GM12875 (cell line): ENCODE measurements around the gene C15orf39.
"Not testable (repeated sequence)": the region's sequence is repeated elsewhere in the genome, so short reads cannot be mapped to it uniquely, and the experiment has no call there.

Source experiments
- H3K4me3 ChIP-seq: one replicate; pipeline ENCODE4 v1.5.1; 2011; ENCODE audit warnings: low read depth, low read length, control low read depth
- TF ChIP-seq, protein P1 (sequence below): IDR thresholded peaks from 2 replicates; pipeline ENCODE4 v1.5.1; 2011; ENCODE audit warnings: low read depth, mild to moderate bottlenecking, control low read depth, inconsistent platforms, low read length, moderate library complexity, borderline replicate concordance; ENCODE audit not compliant: insufficient read depth

C15orf39 gene

DNA sequence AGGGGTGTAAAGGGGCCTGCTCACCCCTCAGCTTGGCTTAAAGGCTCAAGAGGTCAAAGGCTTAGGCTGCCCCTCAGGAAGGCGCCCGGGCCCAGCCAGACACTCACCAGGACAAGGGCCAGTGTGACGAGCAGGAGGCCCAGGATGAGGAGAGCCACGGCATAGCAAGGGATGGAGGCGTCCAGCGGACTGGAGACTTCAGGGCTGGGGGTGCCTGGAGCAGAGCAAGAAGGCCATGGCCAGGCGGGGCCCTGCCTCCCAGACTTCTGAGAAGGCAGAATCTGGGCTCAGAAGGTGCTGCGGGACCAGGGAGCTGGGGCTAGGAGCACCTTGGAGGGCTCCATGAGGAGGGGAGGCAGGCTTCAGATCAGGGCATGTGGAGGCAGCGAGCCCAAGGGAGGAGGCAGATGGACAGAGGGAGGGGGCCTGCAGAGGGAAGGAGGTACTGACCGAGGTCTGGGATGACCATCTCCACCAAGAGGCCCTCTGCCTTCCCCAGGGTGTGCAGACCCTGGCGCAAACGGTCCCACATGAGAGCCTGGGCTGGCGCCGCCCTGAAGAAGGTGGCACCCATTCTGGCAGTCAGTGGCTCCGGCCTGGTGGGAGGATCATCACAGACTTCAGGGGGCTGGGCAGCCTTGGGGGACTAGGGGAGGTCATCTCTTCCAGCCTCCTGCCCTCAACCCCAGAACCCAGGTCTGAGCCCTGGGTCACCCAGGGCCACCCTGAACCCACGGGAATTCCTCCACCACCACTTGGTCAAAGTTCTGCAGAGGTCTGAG is 24.5 kb downstream of the C15orf39 start:
- H3K4me3 ChIP-seq = no peak overlapping the region
- TF ChIP-seq, protein P1, sequence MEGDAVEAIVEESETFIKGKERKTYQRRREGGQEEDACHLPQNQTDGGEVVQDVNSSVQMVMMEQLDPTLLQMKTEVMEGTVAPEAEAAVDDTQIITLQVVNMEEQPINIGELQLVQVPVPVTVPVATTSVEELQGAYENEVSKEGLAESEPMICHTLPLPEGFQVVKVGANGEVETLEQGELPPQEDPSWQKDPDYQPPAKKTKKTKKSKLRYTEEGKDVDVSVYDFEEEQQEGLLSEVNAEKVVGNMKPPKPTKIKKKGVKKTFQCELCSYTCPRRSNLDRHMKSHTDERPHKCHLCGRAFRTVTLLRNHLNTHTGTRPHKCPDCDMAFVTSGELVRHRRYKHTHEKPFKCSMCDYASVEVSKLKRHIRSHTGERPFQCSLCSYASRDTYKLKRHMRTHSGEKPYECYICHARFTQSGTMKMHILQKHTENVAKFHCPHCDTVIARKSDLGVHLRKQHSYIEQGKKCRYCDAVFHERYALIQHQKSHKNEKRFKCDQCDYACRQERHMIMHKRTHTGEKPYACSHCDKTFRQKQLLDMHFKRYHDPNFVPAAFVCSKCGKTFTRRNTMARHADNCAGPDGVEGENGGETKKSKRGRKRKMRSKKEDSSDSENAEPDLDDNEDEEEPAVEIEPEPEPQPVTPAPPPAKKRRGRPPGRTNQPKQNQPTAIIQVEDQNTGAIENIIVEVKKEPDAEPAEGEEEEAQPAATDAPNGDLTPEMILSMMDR = no peak

DNA sequence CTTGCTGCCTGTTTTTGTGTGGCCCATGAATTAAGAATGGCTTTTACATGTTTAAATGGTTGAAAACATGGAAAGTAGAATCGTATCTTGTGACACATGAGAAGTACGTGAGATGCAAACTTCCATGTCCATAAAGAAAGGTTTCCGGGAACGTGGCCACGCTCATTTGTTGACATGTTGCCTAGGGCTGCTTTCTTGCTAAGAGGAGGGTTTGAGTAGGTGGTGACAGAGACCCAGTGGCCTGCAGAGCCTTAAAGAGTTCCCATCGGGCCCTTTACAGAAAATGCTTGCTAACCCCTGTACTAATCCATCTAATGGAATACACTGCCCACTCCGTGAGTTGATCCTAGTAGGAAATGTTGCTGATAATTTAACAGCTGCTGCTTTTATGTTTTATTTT is 25.4 kb downstream of the C15orf39 start:
- not testable (repeated sequence) for H3K4me3 ChIP-seq

DNA sequence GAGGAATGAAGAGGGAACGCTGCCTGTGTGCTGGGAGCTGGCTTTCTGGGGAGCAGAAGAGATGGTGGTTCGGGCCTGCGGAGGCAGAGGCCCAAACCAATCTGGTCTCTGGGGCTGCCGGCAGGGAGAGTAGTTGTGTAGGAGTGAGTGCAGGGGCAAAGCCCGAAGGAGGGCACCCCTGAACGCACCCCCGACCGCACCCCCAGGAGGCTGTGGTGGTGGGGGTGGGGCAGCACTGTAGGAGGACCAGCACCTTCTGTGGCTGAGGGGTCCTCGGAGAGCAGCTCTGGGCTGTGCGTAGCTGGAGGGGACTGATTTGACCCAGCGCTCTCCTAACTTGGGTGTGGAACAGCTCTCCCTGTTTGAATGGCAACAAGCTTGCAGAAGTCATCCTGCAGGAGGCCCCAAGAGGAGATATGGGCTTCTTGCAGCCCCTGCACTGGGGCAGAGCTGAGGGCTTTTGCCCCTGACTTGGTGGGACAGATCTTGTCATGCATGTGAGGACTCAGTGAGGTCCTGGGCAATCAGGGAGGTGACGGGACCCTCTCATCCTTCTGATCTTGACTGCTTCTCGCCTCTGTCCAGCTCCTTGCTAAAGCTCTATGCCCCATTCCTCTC is 26.1 kb downstream of the C15orf39 start:
- H3K4me3 ChIP-seq = no peak overlapping the region
- TF ChIP-seq, protein P1 = no peak

DNA sequence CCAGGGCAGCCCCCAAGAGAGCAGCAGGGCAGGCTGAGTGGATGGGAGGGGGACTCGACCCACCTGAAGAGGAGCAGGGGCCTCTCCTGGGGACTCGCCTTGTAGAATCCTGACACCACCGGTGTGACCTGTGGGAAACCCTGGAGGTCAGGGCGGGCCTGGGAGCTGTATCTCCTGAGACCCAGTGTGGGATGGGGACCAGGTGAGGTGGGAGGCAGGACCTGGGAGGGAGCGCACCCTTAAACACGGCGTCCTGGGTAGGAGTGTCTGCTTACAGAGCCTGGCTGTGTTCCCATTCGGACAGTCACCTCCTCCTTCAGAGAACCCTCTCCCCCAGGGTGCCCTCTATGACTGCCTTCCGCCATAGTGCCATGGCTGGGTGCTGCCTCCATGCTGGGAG is 27.1 kb downstream of the C15orf39 start:
- no peak overlapping the region for H3K4me3 ChIP-seq
- TF ChIP-seq, protein P1 = no peak

DNA sequence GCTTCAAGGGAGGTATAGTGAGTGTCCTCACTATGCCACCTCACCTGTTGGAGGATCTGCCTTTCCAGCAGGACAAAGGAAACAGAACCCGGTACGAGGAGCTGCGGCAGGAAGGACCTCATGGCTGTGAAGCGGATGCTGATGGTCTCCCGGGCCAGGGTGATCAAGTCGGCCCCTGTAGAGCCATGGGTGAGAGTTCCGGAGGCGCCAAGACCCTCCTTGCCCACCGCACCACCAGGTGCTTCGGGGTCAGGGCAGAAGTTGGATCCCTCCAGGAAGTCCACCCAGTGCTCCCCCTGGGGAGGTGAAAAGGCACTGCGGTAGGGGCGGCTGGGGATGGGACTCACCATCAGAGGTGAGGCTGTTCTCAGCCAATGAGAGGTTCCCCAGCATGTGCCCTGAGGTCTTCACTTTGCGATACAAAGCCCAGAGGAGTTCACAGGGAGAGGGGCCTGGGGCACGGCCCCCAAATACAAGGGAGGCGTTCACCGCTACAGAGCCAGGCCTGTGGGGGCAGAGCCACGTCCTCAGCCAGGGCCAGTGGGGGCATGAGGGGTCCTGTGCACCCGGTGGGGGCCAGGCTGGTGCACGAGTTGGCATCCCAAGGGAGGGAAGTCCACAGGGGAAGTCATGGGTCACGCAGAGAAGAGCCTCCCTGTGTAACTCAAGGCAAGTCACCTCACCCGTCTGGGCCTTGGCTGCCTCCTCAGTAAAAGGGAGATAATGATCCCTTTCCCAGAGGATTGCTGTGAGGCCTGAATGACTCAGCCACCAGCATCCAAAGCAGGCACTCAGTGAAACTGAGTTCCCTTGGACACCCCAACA is 27.7 kb downstream of the C15orf39 start:
- TF ChIP-seq, protein P1 = no peak
- H3K4me3 ChIP-seq = no peak overlapping the region

DNA sequence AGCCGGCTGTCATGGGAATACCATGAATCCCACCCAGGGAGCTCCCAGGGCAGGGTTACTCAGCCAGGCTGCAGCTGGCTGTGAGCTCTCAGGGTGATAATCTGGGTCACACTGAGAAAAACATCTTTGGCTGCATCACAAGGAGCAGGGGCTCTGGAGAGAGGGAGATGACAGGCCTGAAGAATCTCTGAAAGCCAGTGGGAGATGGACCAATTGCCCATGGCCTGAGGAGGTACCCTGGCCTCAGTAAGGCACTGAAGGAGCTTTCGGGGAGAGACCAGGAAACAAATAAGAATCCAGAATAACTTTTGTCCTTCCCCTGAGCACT is 28.3 kb downstream of the C15orf39 start:
- TF ChIP-seq, protein P1 = no peak
- no peak overlapping the region for H3K4me3 ChIP-seq

DNA sequence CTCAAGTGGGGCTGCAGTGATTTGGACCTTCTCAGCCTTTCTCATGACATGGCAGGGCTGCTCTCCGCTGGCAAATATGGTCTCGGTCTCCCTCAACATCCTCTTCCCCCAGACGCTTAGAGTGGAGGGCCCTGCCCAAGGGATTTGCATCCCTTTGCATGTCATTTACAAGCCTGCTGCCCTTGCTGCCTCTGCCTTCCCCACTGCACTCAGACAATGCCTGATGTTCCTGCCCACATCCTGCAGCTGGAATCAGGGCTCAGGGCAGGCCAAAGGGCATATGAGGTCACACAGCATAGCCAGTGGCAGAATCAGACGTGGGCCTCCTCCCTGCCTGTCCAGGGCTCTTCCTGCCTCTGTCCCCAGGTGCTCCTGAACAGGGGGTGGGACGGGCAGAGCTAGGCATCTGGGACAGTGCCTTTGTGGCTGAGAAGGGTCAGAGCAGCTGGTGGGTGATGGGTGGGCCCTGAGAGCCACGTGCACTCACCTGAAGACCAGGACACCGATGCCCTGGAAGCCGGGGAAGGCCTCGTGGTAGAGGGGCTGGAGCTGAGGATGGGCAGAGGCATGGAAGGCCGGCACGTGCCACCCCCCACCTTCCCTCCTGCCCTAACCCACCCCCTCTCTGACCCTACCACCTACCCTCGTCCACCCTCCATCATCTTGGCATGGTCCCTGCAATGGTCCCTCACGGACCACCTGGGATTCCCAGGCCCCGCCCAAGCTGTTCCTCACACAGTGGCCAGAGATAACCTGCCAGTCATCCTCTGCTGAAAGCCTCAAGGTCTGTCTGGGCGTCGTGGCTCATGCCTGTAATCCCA is 29.1 kb downstream of the C15orf39 start:
- no peak overlapping the region for H3K4me3 ChIP-seq
- TF ChIP-seq, protein P1 = no peak
